ENCODE data around the gene TFEB. TPM values are rescaled to one million over a fixed set of nuclear protein-coding genes. Genes with fewer than 3 reads are reported as not detected.

Gene TFEB
- total and polyA plus RNA-seq, 2 donors (not counting 3 experiments of a cell fraction or from before 2014, with no cell fraction given): 4.9 to 6.6 TPM

DNA sequence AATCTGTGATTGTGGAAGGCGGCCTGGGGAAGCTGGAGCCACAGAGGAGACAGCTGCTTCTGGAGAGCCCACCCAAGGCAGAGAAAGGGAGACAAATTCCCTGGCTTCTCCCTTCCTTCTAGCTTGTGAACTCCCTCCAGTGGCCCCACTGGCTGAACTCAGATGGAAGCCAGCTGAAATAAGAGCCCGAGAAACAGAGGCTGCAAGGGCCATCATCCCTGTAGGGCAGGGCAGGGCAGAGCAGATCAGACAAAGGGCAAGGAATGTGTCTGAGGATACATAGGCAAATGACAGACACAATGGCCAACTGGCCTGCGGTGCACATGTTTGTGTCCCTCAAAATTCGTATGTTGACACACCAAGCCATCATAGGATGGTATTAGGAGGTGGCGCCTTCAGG is 71.8 kb downstream of the TFEB start:
- Histone ChIP-seq H3K27me3 (ENCODE audit: control insufficient read depth in 2 of 2, insufficient read depth in 2 of 2, low read length in 2 of 2) (peaks cover 24 to 27% of the 10 kb centered on the region in 2 experiments), H3K4me1 (ENCODE audit: control insufficient read depth, extremely low read depth, insufficient read depth, low read length) (no peaks in the 10 kb centered on the region), H3K4me2 (ENCODE audit: insufficient read depth, low read length) (no peak overlapping the region), H3K9me1 (replicated peaks; ENCODE audit: control insufficient read depth, extremely low read depth, insufficient read depth, low read length) (no peaks in the 10 kb centered on the region), H3K9me3 (replicated peaks; ENCODE audit: control insufficient read depth, insufficient read depth, low read length) (no peaks in the 10 kb centered on the region), H3K4me3 (replicated peaks in 1 of 3; ENCODE audit: insufficient read depth in 1 of 3, low read depth in 1 of 3, low read length in 3 of 3) (no peak overlapping the region), H3K27ac (ENCODE audit: insufficient read depth, low read depth, low read length) (no peak overlapping the region), H3K79me2 (ENCODE audit: control insufficient read depth, insufficient read depth, low read length) (no peaks in the 10 kb centered on the region), H3K36me3 (ENCODE audit: control insufficient read depth in 2 of 2, extremely low read depth in 1 of 2, insufficient read depth in 2 of 2, low read length in 2 of 2) (no peaks in the 10 kb centered on the region), H2AFZ (ENCODE audit: low read depth, low read length) (no peak overlapping the region), H4K20me1 (replicated peaks; ENCODE audit: control insufficient read depth, extremely low read depth, insufficient read depth, low read length) (no peaks in the 10 kb centered on the region), H3K9ac (replicated peaks; ENCODE audit: extremely low read depth, insufficient read depth, low read length) (no peak overlapping the region)
- no peak for TF ChIP-seq FOS (IDR thresholded peaks at IDR 0.05; ENCODE audit: borderline replicate concordance, insufficient read depth, low read length)
- TF ChIP-seq, protein P1, sequence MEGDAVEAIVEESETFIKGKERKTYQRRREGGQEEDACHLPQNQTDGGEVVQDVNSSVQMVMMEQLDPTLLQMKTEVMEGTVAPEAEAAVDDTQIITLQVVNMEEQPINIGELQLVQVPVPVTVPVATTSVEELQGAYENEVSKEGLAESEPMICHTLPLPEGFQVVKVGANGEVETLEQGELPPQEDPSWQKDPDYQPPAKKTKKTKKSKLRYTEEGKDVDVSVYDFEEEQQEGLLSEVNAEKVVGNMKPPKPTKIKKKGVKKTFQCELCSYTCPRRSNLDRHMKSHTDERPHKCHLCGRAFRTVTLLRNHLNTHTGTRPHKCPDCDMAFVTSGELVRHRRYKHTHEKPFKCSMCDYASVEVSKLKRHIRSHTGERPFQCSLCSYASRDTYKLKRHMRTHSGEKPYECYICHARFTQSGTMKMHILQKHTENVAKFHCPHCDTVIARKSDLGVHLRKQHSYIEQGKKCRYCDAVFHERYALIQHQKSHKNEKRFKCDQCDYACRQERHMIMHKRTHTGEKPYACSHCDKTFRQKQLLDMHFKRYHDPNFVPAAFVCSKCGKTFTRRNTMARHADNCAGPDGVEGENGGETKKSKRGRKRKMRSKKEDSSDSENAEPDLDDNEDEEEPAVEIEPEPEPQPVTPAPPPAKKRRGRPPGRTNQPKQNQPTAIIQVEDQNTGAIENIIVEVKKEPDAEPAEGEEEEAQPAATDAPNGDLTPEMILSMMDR (IDR thresholded peaks at IDR 0.05; ENCODE audit: extremely low read depth in 1 of 2, insufficient read depth in 1 of 2, low read depth in 1 of 2, low read length in 2 of 2): no peak
- no peak for TF ChIP-seq EZH2 (IDR thresholded peaks at IDR 0.05; ENCODE audit: borderline replicate concordance, low read depth, low read length, severe bottlenecking)
- no peak for TF ChIP-seq POLR2A (IDR thresholded peaks at IDR 0.05; ENCODE audit: low read depth, low read length)
- TF ChIP-seq POLR2AphosphoS5 (IDR thresholded peaks at IDR 0.05; ENCODE audit: insufficient read depth, low read depth, low read length): no peak
- no peak for TF ChIP-seq GATA2 (IDR thresholded peaks at IDR 0.05; ENCODE audit: insufficient read depth, insufficient read length, low read depth, low read length)
- TF ChIP-seq JUN (IDR thresholded peaks at IDR 0.05; ENCODE audit: borderline replicate concordance, insufficient read depth, insufficient read length, low read depth): no peak
- TF ChIP-seq, protein P2, sequence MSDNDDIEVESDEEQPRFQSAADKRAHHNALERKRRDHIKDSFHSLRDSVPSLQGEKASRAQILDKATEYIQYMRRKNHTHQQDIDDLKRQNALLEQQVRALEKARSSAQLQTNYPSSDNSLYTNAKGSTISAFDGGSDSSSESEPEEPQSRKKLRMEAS (IDR thresholded peaks at IDR 0.05; ENCODE audit: insufficient read depth, insufficient read length): no peak
- TF ChIP-seq MYC (IDR thresholded peaks at IDR 0.05; ENCODE audit: low read depth, low read length): no peak
- FAIRE-seq (no peak), DNase-seq (ENCODE audit: low read depth, low spot score) (no peak)
- dilution Hi-C loops (cut with MboI; ENCODE audit: extremely low pct_ligation_motif_present, low sequenced_read_pairs): no loop called here
- intact Hi-C loops (cut with micrococcal nuclease): no loop called here
- ChIA-PET CTCF (interaction anchor here (0.9 to 2.1 kb wide), 3 partner anchors 11 to 20 kb away, joined by 3 to 5 read pairs (median 3); no protein-coding TSS in a partner anchor), POLR2A (no interaction called here)
- no TSS peak for BruUV-seq (replicated peaks)

Measured in endothelial cell of umbilical vein (primary cell).